Activated CD8-positive, alpha-beta T cell treated with anti-CD3 and anti-CD28 coated beads, Interleukin-2, amount 10 ng/mL, durations not matched to agents 7 days and 5 days (primary cell): ENCODE measurements around the gene UBASH3A. TPM values are rescaled to one million over a fixed set of nuclear protein-coding genes. Genes with fewer than 3 reads are reported as not detected.

ENCODE experiments used
- ATAC-seq: fragments of 150-1000 bp; cut with Tn5 transposase; one replicate; pipeline ENCODE4 v1.10.0; 2021; ENCODE audit warnings: moderate library complexity
- CTCF ChIA-PET: fragments of 350-600 bp; sonication (Branson Sonifier 250); formaldehyde crosslinking; loops from one replicate; lab custom pipeline; 2021; ENCODE audit warnings: antibody characterized with exemption; lab: Charles Lee
- POLR2A ChIA-PET: fragments of 350-600 bp; sonication (Branson Sonifier 250); formaldehyde crosslinking; loops from one replicate; lab custom pipeline; 2021; ENCODE audit warnings: antibody characterized with exemption; lab: Charles Lee
- DNase-seq: peaks from one replicate; pipeline ENCODE4 v3.0.0-alpha.2; 2020
- H3K27ac Mint-ChIP-seq: one replicate; pipeline ENCODE4 v1.8.0; 2021; ENCODE audit warnings: mild to moderate bottlenecking, mixed read lengths
- H3K27me3 Mint-ChIP-seq: one replicate; pipeline ENCODE4 v1.8.0; 2021; ENCODE audit warnings: low read depth, mixed read lengths
- H3K36me3 Mint-ChIP-seq: one replicate; pipeline ENCODE4 v1.8.0; 2021; ENCODE audit warnings: low read depth, mixed read lengths
- H3K4me1 Mint-ChIP-seq: one replicate; pipeline ENCODE4 v1.8.0; 2021; ENCODE audit warnings: low read depth, mixed read lengths
- H3K4me3 Mint-ChIP-seq: one replicate; pipeline ENCODE4 v1.8.0; 2021; ENCODE audit warnings: mild to moderate bottlenecking, mixed read lengths
- H3K9me3 Mint-ChIP-seq: one replicate; pipeline ENCODE4 v1.8.0; 2022; ENCODE audit warnings: mixed read lengths; ENCODE audit not compliant: insufficient read depth
- total RNA-seq, 2 experiments: library from RNA; stranded (reverse); gene quantifications; one replicate each; pipeline ENCODE4 v1.2.3, GENCODE V29; 2021

UBASH3A gene
- total RNA-seq, 2 experiments from 2014 or later, result 68.7 to 74.0 TPM

DNA sequence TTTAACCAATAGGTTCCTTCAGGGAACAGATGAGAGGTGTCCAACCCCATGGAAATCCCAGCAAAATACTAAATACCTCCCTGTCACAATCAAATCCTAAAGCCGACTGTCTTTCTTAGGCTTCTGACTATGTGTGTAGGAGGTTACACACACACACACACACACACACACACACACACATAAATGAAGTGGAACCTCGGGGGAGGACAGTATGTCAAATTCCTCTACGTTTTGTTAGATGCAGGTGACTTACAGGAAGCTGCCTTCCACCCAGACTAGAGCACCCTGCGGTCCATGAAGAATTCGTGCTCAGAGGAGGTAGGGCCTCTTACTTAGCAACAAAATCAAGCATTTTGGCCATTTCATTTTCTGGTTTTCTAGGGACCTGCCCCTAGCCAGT, 75.9 kb downstream of the UBASH3A start:
- ATAC-seq (no peak), DNase-seq (no peak)
- H3K27ac Mint-ChIP-seq, result no peak overlapping the region
- no peaks in the 10 kb centered on the region for H3K9me3 Mint-ChIP-seq
- H3K4me3 Mint-ChIP-seq, result no peak overlapping the region
- CTCF ChIA-PET, result interaction anchor here (1.0 kb wide), 1 partner anchor 12 kb away, joined by 3 read pairs; no protein-coding TSS in a partner anchor
- peaks cover 20% of the 10 kb centered on the region for H3K27me3 Mint-ChIP-seq
- no peaks in the 10 kb centered on the region for H3K36me3 Mint-ChIP-seq
- H3K4me1 Mint-ChIP-seq, result no peaks in the 10 kb centered on the region
- POLR2A ChIA-PET, result interaction anchor here (1.0 kb wide), 1 partner anchor 13 kb away, joined by 3 read pairs; no protein-coding TSS in a partner anchor

DNA sequence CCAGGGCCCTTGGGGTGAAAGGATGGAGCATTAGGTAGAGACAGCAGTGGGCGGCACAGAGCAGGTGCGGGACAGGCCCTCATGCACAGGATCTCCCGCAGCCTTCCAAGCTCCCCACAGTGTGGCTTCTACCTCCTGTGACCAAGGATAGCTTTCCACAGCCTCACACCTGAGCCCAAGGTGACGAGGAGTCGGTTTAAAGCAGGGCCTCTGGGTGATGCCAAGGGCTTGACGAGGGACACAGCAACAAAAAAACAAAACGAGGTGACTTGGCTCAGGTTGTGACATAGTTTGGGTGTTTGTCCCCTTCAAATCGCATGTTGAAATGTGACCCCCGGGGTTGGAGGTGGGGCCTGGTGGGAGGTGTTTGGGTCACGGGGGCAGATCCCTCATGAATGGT, 77.0 kb downstream of the UBASH3A start:
- DNase-seq (no peak), ATAC-seq (no peak)
- Mint-ChIP-seq H3K9me3 (no peaks in the 10 kb centered on the region), H3K4me3 (no peak overlapping the region), H3K4me1 (no peaks in the 10 kb centered on the region), H3K36me3 (no peaks in the 10 kb centered on the region), H3K27me3 (peaks cover 24% of the 10 kb centered on the region), H3K27ac (no peak overlapping the region)
- POLR2A ChIA-PET, result interaction anchor here (0.6 kb wide), 1 partner anchor 150 kb away, joined by 3 read pairs; no protein-coding TSS in a partner anchor
- CTCF ChIA-PET, result interaction anchor here (1.4 kb wide), 1 partner anchor 171 kb away, joined by 3 read pairs; no protein-coding TSS in a partner anchor

DNA sequence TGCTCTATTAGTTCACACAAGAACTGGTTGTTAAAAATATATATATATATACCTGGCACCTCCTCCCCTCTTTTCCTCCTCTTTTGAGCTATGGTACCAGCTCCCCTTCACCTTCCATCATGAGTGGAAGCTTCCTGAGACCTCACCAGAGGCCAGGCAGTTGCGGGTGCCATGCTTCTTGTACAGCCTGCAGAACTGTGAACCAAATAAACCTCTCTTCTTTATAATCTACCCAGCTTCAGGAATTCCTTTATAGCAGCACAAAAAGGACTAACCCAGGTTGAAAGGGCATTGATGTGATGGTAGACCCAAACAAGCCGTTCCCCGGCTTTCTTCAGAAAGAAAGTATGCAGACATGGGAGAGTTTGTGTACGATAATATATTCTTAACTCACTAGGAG, 77.5 kb downstream of the UBASH3A start:
- H3K4me3 Mint-ChIP-seq, result no peak overlapping the region
- CTCF ChIA-PET, result interaction anchor here (1.4 kb wide), 1 partner anchor 172 kb away, joined by 3 read pairs; no protein-coding TSS in a partner anchor
- DNase-seq (no peak), ATAC-seq (no peak)
- no peaks in the 10 kb centered on the region for H3K4me1 Mint-ChIP-seq
- H3K27ac Mint-ChIP-seq, result no peak overlapping the region
- H3K36me3 Mint-ChIP-seq, result no peaks in the 10 kb centered on the region
- peaks cover 27% of the 10 kb centered on the region for H3K27me3 Mint-ChIP-seq
- POLR2A ChIA-PET, result interaction anchor here (0.6 kb wide), 1 partner anchor 149 kb away, joined by 3 read pairs; no protein-coding TSS in a partner anchor
- H3K9me3 Mint-ChIP-seq, result no peaks in the 10 kb centered on the region

DNA sequence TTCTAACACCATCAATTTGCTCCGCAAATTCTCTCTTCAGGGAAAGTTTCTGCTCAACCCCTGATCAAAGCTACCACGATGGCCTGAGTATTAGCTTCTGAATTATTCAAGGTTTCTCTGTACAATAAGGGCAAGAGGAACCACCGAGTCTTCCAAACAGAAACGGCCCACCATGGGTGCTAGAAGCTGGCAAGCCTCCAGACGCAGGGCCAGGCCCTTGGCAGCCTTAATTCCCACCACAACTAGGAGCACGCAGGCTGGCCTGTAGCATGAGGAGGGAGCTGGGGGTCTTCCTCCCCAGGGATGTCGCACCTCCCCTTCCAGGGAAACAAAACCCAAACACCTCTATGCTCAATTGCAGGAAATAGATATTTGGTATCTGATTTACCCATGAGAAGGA, 81.3 kb downstream of the UBASH3A start:
- H3K4me3 Mint-ChIP-seq, result no peak overlapping the region
- H3K27me3 Mint-ChIP-seq, result peaks cover 42% of the 10 kb centered on the region
- H3K27ac Mint-ChIP-seq, result no peak overlapping the region
- peaks cover 3% of the 10 kb centered on the region for H3K4me1 Mint-ChIP-seq
- ATAC-seq (no peak), DNase-seq (no peak)
- H3K9me3 Mint-ChIP-seq, result no peaks in the 10 kb centered on the region
- no peaks in the 10 kb centered on the region for H3K36me3 Mint-ChIP-seq
- ChIA-PET POLR2A (no interaction called here), CTCF (interaction anchor here (1.0 to 1.5 kb wide), 2 partner anchors 9 to 18 kb away, joined by 3 to 4 read pairs; no protein-coding TSS in a partner anchor)

DNA sequence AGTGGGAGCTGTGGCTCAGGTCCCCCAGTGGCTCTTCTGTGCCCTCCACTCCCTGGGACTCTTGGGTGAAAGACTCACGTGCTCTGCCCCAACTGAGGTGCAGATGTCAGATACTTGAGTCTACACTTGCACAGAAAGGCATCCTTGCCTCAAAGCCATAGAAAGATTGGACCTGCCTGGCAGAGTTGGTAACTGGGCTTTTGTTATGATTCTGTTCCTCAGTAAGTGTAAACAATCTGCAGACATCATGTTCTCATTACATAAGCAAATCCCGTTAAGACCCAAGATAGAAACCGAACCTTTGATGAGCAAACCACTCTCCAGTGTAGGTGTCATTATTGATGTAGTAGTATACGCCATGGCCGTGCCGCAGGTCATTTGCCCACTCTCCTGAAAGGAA, 82.4 kb downstream of the UBASH3A start:
- Mint-ChIP-seq H3K4me1 (peaks cover 3% of the 10 kb centered on the region), H3K36me3 (no peaks in the 10 kb centered on the region), H3K27ac (no peak overlapping the region), H3K27me3 (peaks cover 43% of the 10 kb centered on the region), H3K9me3 (no peaks in the 10 kb centered on the region), H3K4me3 (no peak overlapping the region)
- ChIA-PET POLR2A (no interaction called here), CTCF (interaction anchor here (0.6 kb wide), 1 partner anchor 51 kb away, joined by 3 read pairs; no protein-coding TSS in a partner anchor)
- DNase-seq, result no peak
- no peak for ATAC-seq

DNA sequence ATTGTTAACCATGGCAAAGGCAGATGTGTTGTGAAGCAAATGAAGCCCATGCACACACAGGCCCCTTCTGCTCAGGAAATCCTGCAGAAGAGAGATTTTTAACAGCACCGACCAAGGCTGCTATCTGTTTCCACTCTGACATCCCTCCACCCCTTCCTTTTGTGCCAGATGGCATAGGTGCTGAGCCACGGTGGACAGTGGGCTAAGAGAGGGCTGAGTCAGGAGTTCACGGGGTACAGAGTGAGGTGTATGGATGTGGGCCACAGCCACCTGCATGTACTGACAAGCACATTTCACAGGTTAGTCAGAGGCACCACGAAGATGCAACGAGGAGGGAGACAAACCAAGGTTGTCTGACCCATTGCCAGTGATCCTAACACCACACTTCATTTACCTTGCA, 82.8 kb downstream of the UBASH3A start:
- no peaks in the 10 kb centered on the region for H3K36me3 Mint-ChIP-seq
- DNase-seq, result no peak
- peaks cover 42% of the 10 kb centered on the region for H3K27me3 Mint-ChIP-seq
- no peaks in the 10 kb centered on the region for H3K9me3 Mint-ChIP-seq
- POLR2A ChIA-PET, result no interaction called here
- ATAC-seq, result no peak
- CTCF ChIA-PET, result interaction anchor here (1.4 kb wide), 1 partner anchor 19 kb away, joined by 5 read pairs; no protein-coding TSS in a partner anchor
- H3K4me1 Mint-ChIP-seq, result peaks cover 3% of the 10 kb centered on the region
- no peak overlapping the region for H3K27ac Mint-ChIP-seq
- no peak overlapping the region for H3K4me3 Mint-ChIP-seq

DNA sequence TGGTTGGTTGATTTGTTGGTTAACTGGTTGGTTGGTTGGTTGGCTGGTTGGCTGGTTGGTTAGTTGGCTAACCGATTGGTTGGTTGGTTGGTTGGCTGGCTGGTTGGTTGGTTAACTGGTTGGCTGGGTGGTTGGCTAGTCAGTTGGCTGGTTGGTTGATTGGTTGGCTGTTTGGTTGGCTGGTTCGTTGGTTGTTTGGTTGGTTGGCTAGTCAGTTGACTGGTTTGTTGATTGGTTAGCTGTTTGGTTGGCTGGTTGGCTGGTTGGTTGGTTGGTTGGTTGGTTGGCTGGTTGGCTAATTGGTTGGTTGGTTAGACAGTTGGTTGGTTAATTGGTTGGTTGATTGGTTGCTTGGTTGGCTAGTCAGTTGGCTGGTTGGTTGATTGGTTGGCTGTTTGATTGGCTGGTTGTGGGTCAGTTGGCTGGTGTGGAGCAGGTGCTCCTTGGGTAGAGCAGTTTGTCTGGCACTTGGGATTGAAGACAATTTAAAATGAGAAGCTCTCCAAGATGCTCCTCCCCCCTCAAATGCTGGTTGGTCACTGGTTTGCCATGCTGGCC, 85.4 kb downstream of the UBASH3A start:
- H3K9me3 Mint-ChIP-seq, result no peaks in the 10 kb centered on the region
- no peaks in the 10 kb centered on the region for H3K36me3 Mint-ChIP-seq
- no peak for DNase-seq
- no peak overlapping the region for H3K4me3 Mint-ChIP-seq
- no peak for ATAC-seq
- ChIA-PET CTCF (no interaction called here), POLR2A (no interaction called here)
- peaks cover 45% of the 10 kb centered on the region for H3K27me3 Mint-ChIP-seq
- peaks cover 6% of the 10 kb centered on the region for H3K4me1 Mint-ChIP-seq
- H3K27ac Mint-ChIP-seq, result no peak overlapping the region

DNA sequence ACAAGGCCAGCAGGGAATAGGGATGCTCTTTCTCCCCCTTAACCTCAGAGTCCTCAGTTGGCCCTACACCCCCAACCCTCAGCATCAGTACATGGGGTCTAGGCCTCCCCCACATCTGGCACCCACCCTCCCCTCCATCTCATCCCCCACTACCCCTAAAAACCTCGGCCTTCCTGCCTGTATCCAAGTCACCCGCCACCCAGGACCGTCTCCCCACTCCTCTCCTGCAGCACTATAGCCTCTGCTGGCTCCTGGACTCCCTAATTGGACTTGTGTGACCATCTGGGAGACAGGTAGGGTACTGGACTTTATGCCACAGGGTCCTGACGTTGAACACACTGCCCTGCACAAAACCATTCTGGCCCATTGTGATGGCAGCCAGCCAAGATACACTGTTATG, 86.3 kb downstream of the UBASH3A start:
- POLR2A ChIA-PET, result no interaction called here
- H3K4me1 Mint-ChIP-seq, result peaks cover 6% of the 10 kb centered on the region

DNA sequence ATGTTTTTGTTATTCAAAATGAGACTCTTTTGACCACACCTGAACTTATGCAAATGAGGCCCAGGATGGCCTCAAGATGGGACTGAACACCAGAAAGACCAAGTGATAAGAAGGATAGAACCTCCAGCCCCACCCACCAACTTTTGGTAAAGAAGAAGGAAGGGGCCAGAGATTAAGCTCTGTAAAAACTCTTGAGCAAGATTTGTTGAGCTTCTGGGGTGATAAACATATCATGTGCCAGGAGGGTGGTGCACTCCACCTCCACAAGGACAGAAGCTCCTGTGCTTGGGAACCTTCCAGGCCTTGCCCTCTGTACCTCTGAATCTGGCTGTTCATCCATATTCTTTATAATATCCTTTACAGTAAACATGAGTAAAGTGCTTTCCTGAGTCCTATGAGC, 87.0 kb downstream of the UBASH3A start:
- ATAC-seq (no peak), DNase-seq (no peak)
- Mint-ChIP-seq H3K9me3 (no peaks in the 10 kb centered on the region), H3K36me3 (no peaks in the 10 kb centered on the region), H3K4me1 (peaks cover 10% of the 10 kb centered on the region), H3K27ac (no peak overlapping the region), H3K27me3 (peaks cover 40% of the 10 kb centered on the region), H3K4me3 (no peak overlapping the region)
- ChIA-PET CTCF (no interaction called here), POLR2A (no interaction called here)

More for the DNA sequence above, 86.3 kb downstream of the UBASH3A start:
- Mint-ChIP-seq H3K27me3 (peaks cover 42% of the 10 kb centered on the region), H3K4me3 (no peak overlapping the region), H3K9me3 (no peaks in the 10 kb centered on the region), H3K27ac (no peak overlapping the region), H3K36me3 (no peaks in the 10 kb centered on the region)
- no peak for DNase-seq
- CTCF ChIA-PET, result no interaction called here
- ATAC-seq, result no peak

DNA sequence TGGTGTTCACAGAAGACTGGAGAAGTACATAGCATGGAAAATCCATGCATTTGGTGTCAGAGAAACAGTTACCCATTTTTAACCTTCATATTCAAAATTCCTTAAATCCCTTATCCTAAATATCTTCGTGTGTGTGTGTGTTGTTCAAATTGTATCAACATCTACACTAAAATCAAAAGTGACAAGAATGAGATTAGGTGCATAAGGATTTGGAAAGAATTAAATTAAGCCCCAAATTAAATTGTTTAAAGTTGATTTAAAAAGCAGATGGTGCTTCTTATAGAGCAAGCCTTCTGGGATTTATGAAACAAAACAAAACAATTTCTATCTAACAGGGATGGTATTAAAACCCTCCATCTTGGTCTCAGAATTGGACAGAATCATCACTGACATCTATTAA, 87.6 kb downstream of the UBASH3A start:
- Mint-ChIP-seq H3K27me3 (peaks cover 38% of the 10 kb centered on the region), H3K27ac (no peak overlapping the region), H3K36me3 (no peaks in the 10 kb centered on the region), H3K4me3 (no peak overlapping the region), H3K4me1 (peaks cover 14% of the 10 kb centered on the region), H3K9me3 (no peaks in the 10 kb centered on the region)
- ChIA-PET CTCF (no interaction called here), POLR2A (no interaction called here)
- DNase-seq (no peak), ATAC-seq (no peak)

DNA sequence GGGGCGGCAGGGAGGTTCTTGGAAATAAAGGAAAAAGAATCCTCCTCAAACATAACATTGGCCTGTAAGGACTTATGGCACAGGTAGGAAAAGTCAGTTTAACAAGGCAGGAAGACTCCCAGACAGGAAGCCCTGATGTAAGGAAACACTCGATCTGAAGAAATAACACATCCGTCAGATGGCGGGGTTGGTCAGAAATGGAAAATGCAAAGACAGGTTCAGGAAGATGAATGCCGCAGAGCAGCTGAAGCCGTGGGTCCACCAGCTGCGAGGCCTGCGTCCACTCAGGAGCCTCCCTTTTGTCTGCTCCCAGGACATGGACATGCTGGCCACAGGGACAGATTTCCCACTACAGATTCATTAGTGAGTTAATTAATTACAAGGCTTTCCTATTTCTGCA, 88.5 kb downstream of the UBASH3A start:
- H3K4me3 Mint-ChIP-seq, result no peak overlapping the region
- H3K9me3 Mint-ChIP-seq, result no peaks in the 10 kb centered on the region
- DNase-seq (no peak), ATAC-seq (no peak)
- ChIA-PET POLR2A (interaction anchor here (0.7 kb wide), 1 partner anchor 220 kb away, joined by 3 read pairs; no protein-coding TSS in a partner anchor), CTCF (interaction anchor here (1.0 kb wide), 1 partner anchor 183 kb away, joined by 3 read pairs; no protein-coding TSS in a partner anchor)
- H3K36me3 Mint-ChIP-seq, result no peaks in the 10 kb centered on the region
- H3K27me3 Mint-ChIP-seq, result peaks cover 36% of the 10 kb centered on the region
- H3K27ac Mint-ChIP-seq, result no peak overlapping the region
- H3K4me1 Mint-ChIP-seq, result peaks cover 18% of the 10 kb centered on the region
